Pericardium fibroblast (primary cell): ENCODE data around the gene RUFY2. TPM values are rescaled to one million over a fixed set of nuclear protein-coding genes. Genes with fewer than 3 reads are reported as not detected.

Source experiments
- total RNA-seq: library from RNA; depleted of rRNA; stranded (reverse); fragments of >200 nt; gene quantifications from 2 replicates; pipeline ENCODE4 v1.2.3, GENCODE V29; 2015

Gene RUFY2, protein sequence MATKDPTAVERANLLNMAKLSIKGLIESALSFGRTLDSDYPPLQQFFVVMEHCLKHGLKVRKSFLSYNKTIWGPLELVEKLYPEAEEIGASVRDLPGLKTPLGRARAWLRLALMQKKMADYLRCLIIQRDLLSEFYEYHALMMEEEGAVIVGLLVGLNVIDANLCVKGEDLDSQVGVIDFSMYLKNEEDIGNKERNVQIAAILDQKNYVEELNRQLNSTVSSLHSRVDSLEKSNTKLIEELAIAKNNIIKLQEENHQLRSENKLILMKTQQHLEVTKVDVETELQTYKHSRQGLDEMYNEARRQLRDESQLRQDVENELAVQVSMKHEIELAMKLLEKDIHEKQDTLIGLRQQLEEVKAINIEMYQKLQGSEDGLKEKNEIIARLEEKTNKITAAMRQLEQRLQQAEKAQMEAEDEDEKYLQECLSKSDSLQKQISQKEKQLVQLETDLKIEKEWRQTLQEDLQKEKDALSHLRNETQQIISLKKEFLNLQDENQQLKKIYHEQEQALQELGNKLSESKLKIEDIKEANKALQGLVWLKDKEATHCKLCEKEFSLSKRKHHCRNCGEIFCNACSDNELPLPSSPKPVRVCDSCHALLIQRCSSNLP
- 14.1 and 18.6 TPM in 2 replicates for total RNA-seq

DNA sequence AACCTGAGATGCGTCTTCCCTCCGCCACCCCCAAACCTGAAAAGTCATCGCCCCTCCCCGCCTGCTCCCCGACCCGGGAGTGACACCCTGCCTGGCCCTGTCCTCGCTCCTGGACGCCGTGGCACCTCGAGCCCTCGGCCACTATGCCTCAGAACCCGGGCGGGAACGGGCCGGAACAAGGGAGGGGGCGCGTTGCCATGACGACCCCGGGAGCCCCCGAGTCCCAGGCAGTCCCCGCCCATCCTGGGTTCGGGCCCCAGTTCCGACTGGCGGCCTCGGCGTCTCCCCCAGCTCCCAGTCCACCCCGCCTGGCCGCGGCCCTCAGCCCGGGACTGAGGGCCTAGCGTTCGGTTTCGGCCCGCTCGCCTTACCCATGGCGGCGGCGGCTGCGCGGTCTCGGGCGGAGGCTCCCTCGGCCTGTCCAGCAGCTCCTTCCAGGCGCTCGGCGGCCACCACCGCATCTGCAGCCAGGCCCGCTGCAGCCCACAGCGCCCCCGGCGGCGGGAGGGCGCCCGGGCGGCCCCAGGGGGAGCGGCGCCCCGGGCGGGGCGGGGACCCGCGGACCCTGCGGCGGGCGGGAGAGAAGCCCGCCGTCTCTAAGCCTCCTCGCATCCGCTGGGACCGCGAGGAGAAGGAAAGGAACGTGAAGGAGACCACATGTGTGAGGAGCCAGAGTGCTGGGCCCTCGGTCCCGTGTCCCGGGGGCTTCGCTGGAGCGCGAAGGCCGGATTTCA, at the start of gene RUFY2:
RUFY2 (minus strand) TSS at position 463 of the 734 bp plus-strand sequence; CDS start at position 375, 88 bp downstream.

DNA sequence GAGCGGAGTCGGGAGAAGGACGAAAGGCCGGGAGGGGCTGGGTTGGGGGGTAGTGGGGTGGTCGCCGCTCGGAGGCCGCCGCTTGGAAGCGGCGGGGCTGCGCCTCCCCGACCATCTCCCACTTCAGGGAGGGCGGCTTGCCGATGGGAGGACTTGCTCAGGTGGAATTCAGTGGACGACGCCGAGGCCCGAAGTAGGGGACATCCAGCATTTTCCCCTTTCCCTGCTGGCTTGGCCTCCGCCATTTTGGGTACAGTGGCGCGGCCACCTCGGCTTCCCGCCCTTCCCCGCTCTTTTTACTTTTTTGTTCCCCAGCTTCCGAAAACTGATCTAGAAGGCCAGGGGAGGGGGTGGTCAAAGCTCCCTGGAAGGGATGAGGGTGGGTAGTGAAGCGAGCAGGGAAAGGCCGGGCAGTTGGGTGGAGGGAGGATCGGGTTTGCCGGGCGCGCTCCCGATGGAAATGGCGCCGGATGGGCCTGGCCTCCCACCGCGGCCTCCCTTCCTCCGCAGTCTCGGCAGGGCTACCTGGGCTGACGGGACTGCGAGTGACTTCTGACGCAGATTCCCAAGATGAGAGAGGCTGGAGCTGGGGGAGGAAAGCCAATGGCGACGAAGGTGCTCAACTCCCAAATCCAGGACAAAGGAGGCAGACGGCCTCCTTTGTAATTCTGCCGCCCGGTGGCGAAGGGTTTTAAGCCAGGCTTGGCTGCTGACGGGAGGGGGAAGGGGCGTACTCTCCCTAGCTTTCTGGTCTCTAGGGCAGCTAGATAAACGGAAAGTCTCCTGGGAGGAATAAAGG, 74.6 kb downstream of the RUFY2 start, which contains the start of gene PBLD:
PBLD (minus strand) TSS at position 670 of the 799 bp plus-strand sequence. CDS start 26,084 bp downstream, outside the sequence.

DNA sequence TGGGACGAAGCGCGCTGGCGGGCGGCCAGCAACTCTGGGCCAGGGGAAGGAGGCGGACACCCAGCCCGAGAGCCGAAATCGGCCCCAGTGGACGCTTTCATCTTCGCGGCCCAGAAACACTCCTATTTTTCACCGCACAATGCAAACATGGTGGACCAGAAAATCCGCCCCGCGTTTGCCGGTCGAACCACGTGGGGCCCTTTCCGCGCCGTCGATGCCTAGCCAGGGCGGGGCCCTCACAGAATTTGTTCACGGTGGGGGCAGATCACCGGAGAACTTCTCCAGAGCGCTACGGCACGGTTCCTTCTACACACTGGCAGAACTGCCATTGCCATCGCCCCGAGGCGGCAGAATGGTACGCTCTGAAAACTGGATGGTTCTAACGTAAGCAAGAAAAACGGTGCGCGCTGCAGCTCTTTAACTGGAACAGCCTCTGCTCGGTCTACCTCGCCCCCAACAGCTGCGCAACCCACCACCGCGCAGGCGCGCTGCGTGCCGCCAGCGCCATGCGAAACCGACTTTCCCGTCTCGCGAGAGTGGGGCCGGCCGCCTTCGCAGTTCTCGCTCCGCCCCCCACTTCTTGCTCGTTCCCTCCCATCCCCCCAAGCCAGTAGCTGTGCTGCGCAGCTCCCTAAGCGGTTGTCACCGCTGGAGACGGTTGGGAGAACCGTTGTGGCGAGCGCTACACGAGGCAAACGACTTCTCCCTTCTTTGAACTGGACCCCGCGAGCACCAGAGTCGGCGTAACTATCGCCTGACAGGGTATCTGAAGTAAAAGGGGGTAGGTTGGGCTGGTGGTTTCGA, 75.4 kb downstream of the RUFY2 start, which contains the start of gene HNRNPH3:
HNRNPH3 (plus strand) TSS at position 610 of the 804 bp plus-strand sequence. CDS start 5,158 bp downstream, outside the sequence.

Other genes starting within 250 kb of the RUFY2 start
- not detected in 2 replicates for gene ATOH7, start 175.2 kb downstream of the RUFY2 start, total RNA-seq
- gene HNRNPH3, start 75.2 kb downstream of the RUFY2 start, total RNA-seq = 11.0 and 11.2 TPM in 2 replicates
- 3.8 and 6.7 TPM in 2 replicates for gene PBLD, start 74.3 kb downstream of the RUFY2 start, total RNA-seq
- 0.70 and 0.85 TPM in 2 replicates for gene DNA2, start 64.7 kb upstream of the RUFY2 start, total RNA-seq
- gene SLC25A16, start 120.2 kb upstream of the RUFY2 start, total RNA-seq = 7.2 and 8.3 TPM in 2 replicates
- 4.2 and 5.4 TPM in 2 replicates for gene TET1, start 153.1 kb upstream of the RUFY2 start, total RNA-seq